A549 (cell line): ENCODE results near the gene GSTK1.

ENCODE experiments used
- CBX8 ChIP-seq: fragments of 200-600 bp; sonication (generic); IDR thresholded peaks from 2 replicates; pipeline ENCODE4 v1.6.1; 2016
- CTCF ChIP-seq: fragments of >200 bp; sonication (Bioruptor Twin); formaldehyde crosslinking; IDR thresholded peaks from 3 replicates; pipeline ENCODE4 v1.5.1; 2016
- JUNB ChIP-seq: fragments of >200 bp; sonication (Bioruptor Twin); formaldehyde crosslinking; IDR thresholded peaks from 2 replicates; pipeline ENCODE4 v1.6.1; 2016
- MAX ChIP-seq: IDR thresholded peaks from 2 replicates; pipeline ENCODE4 v1.6.1; 2012
- PBX3 ChIP-seq: IDR thresholded peaks from 2 replicates; pipeline ENCODE4 v1.6.1; 2012
- POLR2A ChIP-seq: IDR thresholded peaks from 2 replicates; pipeline ENCODE4 v1.6.1; 2012; ENCODE audit warnings: mild to moderate bottlenecking, low read length
- REST ChIP-seq: fragments of 200-600 bp; sonication (generic); IDR thresholded peaks from 2 replicates; pipeline ENCODE4 v1.6.1; 2016; ENCODE audit warnings: antibody characterized with exemption, mild to moderate bottlenecking, moderate library complexity
- RNF2 ChIP-seq: fragments of 200-600 bp; sonication (generic); IDR thresholded peaks from 2 replicates; pipeline ENCODE4 v1.6.1; 2016; ENCODE audit warnings: low read depth, mild to moderate bottlenecking, antibody characterized with exemption, moderate library complexity, borderline replicate concordance
- USF2 ChIP-seq: fragments of 450-650 bp; IDR thresholded peaks from 2 replicates; pipeline ENCODE4 v1.6.1; 2014; ENCODE audit warnings: antibody characterized with exemption
- ZC3H11A ChIP-seq: fragments of 450-650 bp; IDR thresholded peaks from 2 replicates; pipeline ENCODE4 v1.6.1; 2014; ENCODE audit warnings: antibody characterized with exemption, mild to moderate bottlenecking
- ZFP36 ChIP-seq: fragments of 450-650 bp; IDR thresholded peaks from 2 replicates; pipeline ENCODE4 v1.6.1; 2014; ENCODE audit warnings: borderline replicate concordance; ENCODE audit not compliant: partially characterized antibody
- ZNF302 ChIP-seq: fragments of 250-450 bp; sonication (Bioruptor Pico); IDR thresholded peaks from 2 replicates; pipeline ENCODE4 v1.9.0; 2021; ENCODE audit warnings: inconsistent platforms, mild to moderate bottlenecking, moderate library complexity

- no peak for TF ChIP-seq MAX
- no peak for TF ChIP-seq CTCF
- no peak for TF ChIP-seq ZFP36
- TF ChIP-seq USF2 = no peak
- no peak for TF ChIP-seq RNF2
- TF ChIP-seq REST = no peak
- no peak for TF ChIP-seq PBX3
- no peak for TF ChIP-seq JUNB
- no peak for TF ChIP-seq ZC3H11A
- no peak for TF ChIP-seq ZNF302
- TF ChIP-seq CBX8 = no peak
- TF ChIP-seq POLR2A = no peak
Observed at GRCh38 chr7:143250822-143251221, 12.4 kb upstream of the GSTK1 start.
